Panc1 (cell line): ENCODE results near the gene BACE2. TPM values are rescaled to one million over a fixed set of nuclear protein-coding genes. Genes with fewer than 3 reads are reported as not detected.

ENCODE experiments used
- ATAC-seq: fragments of 200-7000 bp; cut with Tn5 transposase; 2 replicates; pipeline ENCODE4 v1.9.1; 2020; ENCODE audit warnings: mild to moderate bottlenecking, moderate library complexity
- BruUV-seq: library from RNA; stranded (reverse); fragments of 400-500 nt; replicated peaks from 2 replicates; lab custom pipeline; 2021; lab: Mats Ljungman, UMichigan
- CTCF ChIA-PET: fragments of 300-600 bp; sonication (Branson Sonifier 250); formaldehyde crosslinking; loops from one replicate; lab custom pipeline; 2022; ENCODE audit warnings: antibody characterized with exemption; lab: Charles Lee
- POLR2A ChIA-PET: fragments of 300-600 bp; sonication (Branson Sonifier 250); formaldehyde crosslinking; loops from one replicate; lab custom pipeline; 2022; ENCODE audit warnings: antibody characterized with exemption; lab: Charles Lee
- DNase-seq: peaks from one replicate; pipeline ENCODE4 v3.0.0-alpha.2; 2010; ENCODE audit warnings: low read depth, low spot score
- H3K27ac ChIP-seq: 2 replicates; pipeline ENCODE4 v1.5.1; 2011; ENCODE audit warnings: mild to moderate bottlenecking, low read length, inconsistent platforms
- H3K27me3 ChIP-seq: fragments of 200-500 bp; sonication (Bioruptor generic); 2 replicates; pipeline ENCODE4 v1.6.0; 2014; ENCODE audit warnings: low read length, inconsistent platforms; ENCODE audit not compliant: control insufficient read depth, insufficient read depth
- H3K36me3 ChIP-seq: fragments of 200-500 bp; sonication (Bioruptor generic); 2 replicates; pipeline ENCODE4 v1.5.1; 2014; ENCODE audit warnings: inconsistent platforms, mild to moderate bottlenecking, low read length, moderate library complexity; ENCODE audit not compliant: control insufficient read depth, insufficient read depth
- H3K4me1 ChIP-seq: 2 replicates; pipeline ENCODE4 v1.5.1; 2011; ENCODE audit warnings: inconsistent platforms, mild to moderate bottlenecking, low read length, moderate library complexity; ENCODE audit not compliant: control insufficient read depth, insufficient read depth
- H3K4me3 ChIP-seq, 2 experiments: 2 replicates each; pipeline ENCODE4 v1.5.1; 2011 to 2012; ENCODE audit warnings: low read depth in 2 of 2, low read length in 2 of 2, mild to moderate bottlenecking in 2 of 2, inconsistent platforms in 1 of 2, moderate library complexity in 1 of 2
- H3K9me3 ChIP-seq: fragments of 200-500 bp; sonication (Bioruptor generic); 2 replicates; pipeline ENCODE4 v1.5.1; 2014; ENCODE audit warnings: low read depth, mild to moderate bottlenecking, inconsistent platforms, low read length, moderate library complexity; ENCODE audit not compliant: control insufficient read depth, insufficient read depth
- CTCF ChIP-seq: fragments of 450-650 bp; IDR thresholded peaks from 2 replicates; pipeline ENCODE4 v1.5.1; 2017; ENCODE audit warnings: mild to moderate bottlenecking
- POLR2AphosphoS5 ChIP-seq: IDR thresholded peaks from 2 replicates; pipeline ENCODE4 v1.6.1; 2012; ENCODE audit warnings: mild to moderate bottlenecking, low read depth, low read length, moderate library complexity
- SIN3A ChIP-seq: IDR thresholded peaks from 2 replicates; pipeline ENCODE4 v1.6.1; 2012; ENCODE audit warnings: low read depth, mild to moderate bottlenecking, low read length, moderate library complexity, borderline replicate concordance; ENCODE audit not compliant: insufficient read depth
- TCF7L2 ChIP-seq: IDR thresholded peaks from 2 replicates; pipeline ENCODE4 v1.6.1; 2011; ENCODE audit warnings: mild to moderate bottlenecking, low read depth, low read length, inconsistent platforms
- in situ Hi-C: cut with HindIII; loops from 2 replicates; pipeline ENCODE4 v1.10.0; 2016; ENCODE audit warnings: low sequenced_read_pairs, low pct_unique_long_range_greater_than_20kb
- intact Hi-C: fragments of 100-400 bp; cut with micrococcal nuclease; formaldehyde crosslinking; loops from one replicate; pipeline ENCODE4 v1.10.0; 2022; ENCODE audit not compliant: unreplicated experiment
- total RNA-seq: library from RNA; stranded (reverse); gene quantifications from one replicate; pipeline ENCODE4 v1.2.1, GENCODE V29; 2021; ENCODE audit not compliant: unreplicated experiment
- TF ChIP-seq, protein P1 (sequence below), 2 experiments: IDR thresholded peaks; 2 replicates each; pipeline ENCODE4 v1.6.1; 2011 to 2012; ENCODE audit warnings: low read depth in 2 of 2, control low read depth in 1 of 2, low read length in 1 of 2, mild to moderate bottlenecking in 1 of 2, moderate library complexity in 1 of 2; ENCODE audit not compliant: insufficient read depth in 1 of 2

The BACE2 gene
- total RNA-seq, 1 experiment from 2014 or later, result 16.3 TPM

GRCh38 chr21:41210426-41211059 is 42.6 kb downstream of the BACE2 start:
- ChIA-PET CTCF (no interaction called here), POLR2A (interaction anchor here (0.6 kb wide), 1 partner anchor 15 kb away, joined by 3 read pairs; no protein-coding TSS in a partner anchor)
- Histone ChIP-seq H3K27me3 (no peaks in the 10 kb centered on the region), H3K27ac (no peak overlapping the region), H3K4me1 (no peaks in the 10 kb centered on the region), H3K9me3 (no peaks in the 10 kb centered on the region), H3K4me3 (no peak overlapping the region), H3K36me3 (no peaks in the 10 kb centered on the region)
- no TSS peak for BruUV-seq
- TF ChIP-seq CTCF (no peak), POLR2AphosphoS5 (no peak), TCF7L2 (no peak), SIN3A (no peak)
- TF ChIP-seq, protein P1, sequence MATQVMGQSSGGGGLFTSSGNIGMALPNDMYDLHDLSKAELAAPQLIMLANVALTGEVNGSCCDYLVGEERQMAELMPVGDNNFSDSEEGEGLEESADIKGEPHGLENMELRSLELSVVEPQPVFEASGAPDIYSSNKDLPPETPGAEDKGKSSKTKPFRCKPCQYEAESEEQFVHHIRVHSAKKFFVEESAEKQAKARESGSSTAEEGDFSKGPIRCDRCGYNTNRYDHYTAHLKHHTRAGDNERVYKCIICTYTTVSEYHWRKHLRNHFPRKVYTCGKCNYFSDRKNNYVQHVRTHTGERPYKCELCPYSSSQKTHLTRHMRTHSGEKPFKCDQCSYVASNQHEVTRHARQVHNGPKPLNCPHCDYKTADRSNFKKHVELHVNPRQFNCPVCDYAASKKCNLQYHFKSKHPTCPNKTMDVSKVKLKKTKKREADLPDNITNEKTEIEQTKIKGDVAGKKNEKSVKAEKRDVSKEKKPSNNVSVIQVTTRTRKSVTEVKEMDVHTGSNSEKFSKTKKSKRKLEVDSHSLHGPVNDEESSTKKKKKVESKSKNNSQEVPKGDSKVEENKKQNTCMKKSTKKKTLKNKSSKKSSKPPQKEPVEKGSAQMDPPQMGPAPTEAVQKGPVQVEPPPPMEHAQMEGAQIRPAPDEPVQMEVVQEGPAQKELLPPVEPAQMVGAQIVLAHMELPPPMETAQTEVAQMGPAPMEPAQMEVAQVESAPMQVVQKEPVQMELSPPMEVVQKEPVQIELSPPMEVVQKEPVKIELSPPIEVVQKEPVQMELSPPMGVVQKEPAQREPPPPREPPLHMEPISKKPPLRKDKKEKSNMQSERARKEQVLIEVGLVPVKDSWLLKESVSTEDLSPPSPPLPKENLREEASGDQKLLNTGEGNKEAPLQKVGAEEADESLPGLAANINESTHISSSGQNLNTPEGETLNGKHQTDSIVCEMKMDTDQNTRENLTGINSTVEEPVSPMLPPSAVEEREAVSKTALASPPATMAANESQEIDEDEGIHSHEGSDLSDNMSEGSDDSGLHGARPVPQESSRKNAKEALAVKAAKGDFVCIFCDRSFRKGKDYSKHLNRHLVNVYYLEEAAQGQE (IDR thresholded peaks at IDR 0.05; ENCODE audit: insufficient read depth in 1 of 2, low read depth in 2 of 2, low read length in 1 of 2), result no peak
- intact Hi-C loops (no loop called here), in situ Hi-C loops (no loop called here)
- ATAC-seq (no peak), DNase-seq (no peak)

- Histone ChIP-seq H3K27me3 (no peaks in the 10 kb centered on the region), H3K9me3 (no peaks in the 10 kb centered on the region), H3K4me3 (no peak overlapping the region), H3K27ac (no peak overlapping the region), H3K4me1 (no peaks in the 10 kb centered on the region), H3K36me3 (no peaks in the 10 kb centered on the region)
- ChIA-PET POLR2A (no interaction called here), CTCF (no interaction called here)
- TF ChIP-seq POLR2AphosphoS5 (no peak), SIN3A (no peak), TCF7L2 (no peak), CTCF (no peak)
- TF ChIP-seq, protein P1 (IDR thresholded peaks at IDR 0.05; ENCODE audit: insufficient read depth in 1 of 2, low read depth in 2 of 2, low read length in 1 of 2), result no peak
- no TSS peak for BruUV-seq
- ATAC-seq (no peak), DNase-seq (no peak)
- in situ Hi-C loops (no loop called here), intact Hi-C loops (no loop called here)
Observed at GRCh38 chr21:41211060-41211805, 43.3 kb downstream of the BACE2 start.
